ENCODE data around the gene DNAH17. TPM values are rescaled to one million over a fixed set of nuclear protein-coding genes. Genes with fewer than 3 reads are reported as not detected.

The DNAH17 gene, protein sequence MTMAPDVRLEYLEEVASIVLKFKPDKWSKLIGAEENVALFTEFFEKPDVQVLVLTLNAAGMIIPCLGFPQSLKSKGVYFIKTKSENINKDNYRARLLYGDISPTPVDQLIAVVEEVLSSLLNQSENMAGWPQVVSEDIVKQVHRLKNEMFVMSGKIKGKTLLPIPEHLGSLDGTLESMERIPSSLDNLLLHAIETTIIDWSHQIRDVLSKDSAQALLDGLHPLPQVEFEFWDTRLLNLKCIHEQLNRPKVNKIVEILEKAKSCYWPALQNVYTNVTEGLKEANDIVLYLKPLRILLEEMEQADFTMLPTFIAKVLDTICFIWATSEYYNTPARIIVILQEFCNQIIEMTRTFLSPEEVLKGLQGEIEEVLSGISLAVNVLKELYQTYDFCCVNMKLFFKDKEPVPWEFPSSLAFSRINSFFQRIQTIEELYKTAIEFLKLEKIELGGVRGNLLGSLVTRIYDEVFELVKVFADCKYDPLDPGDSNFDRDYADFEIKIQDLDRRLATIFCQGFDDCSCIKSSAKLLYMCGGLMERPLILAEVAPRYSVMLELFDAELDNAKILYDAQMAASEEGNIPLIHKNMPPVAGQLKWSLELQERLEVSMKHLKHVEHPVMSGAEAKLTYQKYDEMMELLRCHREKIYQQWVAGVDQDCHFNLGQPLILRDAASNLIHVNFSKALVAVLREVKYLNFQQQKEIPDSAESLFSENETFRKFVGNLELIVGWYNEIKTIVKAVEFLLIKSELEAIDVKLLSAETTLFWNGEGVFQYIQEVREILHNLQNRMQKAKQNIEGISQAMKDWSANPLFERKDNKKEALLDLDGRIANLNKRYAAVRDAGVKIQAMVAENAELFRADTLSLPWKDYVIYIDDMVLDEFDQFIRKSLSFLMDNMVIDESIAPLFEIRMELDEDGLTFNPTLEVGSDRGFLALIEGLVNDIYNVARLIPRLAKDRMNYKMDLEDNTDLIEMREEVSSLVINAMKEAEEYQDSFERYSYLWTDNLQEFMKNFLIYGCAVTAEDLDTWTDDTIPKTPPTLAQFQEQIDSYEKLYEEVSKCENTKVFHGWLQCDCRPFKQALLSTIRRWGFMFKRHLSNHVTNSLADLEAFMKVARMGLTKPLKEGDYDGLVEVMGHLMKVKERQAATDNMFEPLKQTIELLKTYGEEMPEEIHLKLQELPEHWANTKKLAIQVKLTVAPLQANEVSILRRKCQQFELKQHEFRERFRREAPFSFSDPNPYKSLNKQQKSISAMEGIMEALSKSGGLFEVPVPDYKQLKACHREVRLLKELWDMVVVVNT (N-terminal part only)
- total RNA-seq: 1 to 10 TPM in 1 of 2 donors, under 1 TPM in 1; 0.61 to 3.0 TPM
- polyA plus RNA-seq (ENCODE audit: insufficient read length in 2 of 2): 1 to 10 TPM; 2.5 to 4.8 TPM
- long read RNA-seq, donor 1: 0 reads
- long read RNA-seq, donor 2: 0 reads
- long read RNA-seq, donor 3: 0 reads
- long read RNA-seq, donor 4: 0 reads

- Histone ChIP-seq H3K4me1 (ENCODE audit: control insufficient read depth, insufficient read depth, low read length) (no peaks in the 10 kb centered on the region), H3K9me3 (ENCODE audit: control insufficient read depth, insufficient read depth, low read length) (no peaks in the 10 kb centered on the region), H3K27me3 (ENCODE audit: control insufficient read depth, insufficient read depth, low read length) (no peaks in the 10 kb centered on the region), H3K27ac (ENCODE audit: low read depth, low read length) (no peak within 1 kb of the TSS), H3K4me3 (ENCODE audit: low read depth, low read length) (no peak within 1 kb of the TSS), H3K36me3 (ENCODE audit: control insufficient read depth, insufficient read depth, low read length) (no peaks in the 10 kb centered on the region)
- 100% methylated on average over 2 of the region's 9 CpGs for WGBS (ENCODE audit: insufficient coverage)
- DNase-seq (ENCODE audit: low read depth in 4 of 6, low spot score in 6 of 6): no peak
These were observed at the start of gene DNAH17 for GRCh38 chr17:78577296-78577695. TSS of gene DNAH17 (minus strand) at chr17:78577396. CDS start at chr17:78575057, 2,339 bp downstream.

DNA sequence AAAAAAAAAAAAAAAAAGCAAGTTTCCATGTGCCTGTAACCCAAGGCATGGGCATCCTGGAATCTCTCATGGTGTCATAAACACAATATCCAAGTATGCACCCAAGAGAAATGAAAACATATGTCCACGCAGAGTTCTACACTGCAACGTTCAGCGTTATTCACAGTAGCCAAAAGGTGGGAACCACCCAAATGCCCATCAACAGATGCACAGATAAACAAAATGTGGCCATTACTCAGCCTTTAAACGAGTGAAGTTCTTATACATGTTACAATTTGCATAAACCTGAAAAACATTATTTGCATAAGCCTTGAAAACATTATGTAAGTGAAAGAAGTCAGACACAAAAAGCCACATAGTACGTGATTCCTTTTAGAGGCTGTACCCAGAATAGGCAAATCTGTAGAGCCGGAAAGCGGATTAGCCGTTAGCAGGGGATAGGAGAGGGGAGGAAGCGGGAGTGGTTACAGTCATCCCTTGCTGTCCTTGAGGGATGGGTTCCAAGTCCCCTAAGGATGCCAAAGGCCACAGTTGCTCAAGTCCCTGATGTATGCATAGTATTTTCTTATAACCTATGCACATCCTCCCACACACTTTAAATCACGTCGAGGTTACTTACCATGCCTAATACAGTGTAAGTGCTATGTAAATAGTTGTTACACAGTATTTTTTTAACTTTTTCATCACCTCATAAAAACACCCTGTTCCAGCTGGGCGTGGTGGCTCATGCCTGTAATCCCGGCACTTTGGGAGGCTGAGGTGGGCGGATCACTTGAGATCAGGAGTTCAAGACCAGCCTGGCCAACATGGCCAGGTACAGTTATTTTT is 47.3 kb upstream of the DNAH17 start:
- WGBS (ENCODE audit: insufficient coverage): 86% methylated on average over 7 of the region's 14 CpGs
- Histone ChIP-seq H3K4me1 (ENCODE audit: control insufficient read depth, insufficient read depth, low read length) (peaks cover 5% of the 10 kb centered on the region), H3K9me3 (ENCODE audit: control insufficient read depth, insufficient read depth, low read length) (no peaks in the 10 kb centered on the region), H3K27ac (ENCODE audit: low read depth, low read length) (no peak overlapping the region), H3K36me3 (ENCODE audit: control insufficient read depth, insufficient read depth, low read length) (no peaks in the 10 kb centered on the region), H3K27me3 (ENCODE audit: control insufficient read depth, insufficient read depth, low read length) (peaks cover 2% of the 10 kb centered on the region), H3K4me3 (ENCODE audit: low read depth, low read length) (no peak overlapping the region)
- DNase-seq (ENCODE audit: low read depth in 4 of 6, low spot score in 6 of 6): peak in 1 of 6 donors; percentile 75

- no peaks in the 10 kb centered on the region for H3K9me3 ChIP-seq (ENCODE audit: control insufficient read depth, insufficient read depth, low read length)
- no peaks in the 10 kb centered on the region for H3K36me3 ChIP-seq (ENCODE audit: control insufficient read depth, insufficient read depth, low read length)
- peaks cover under 1% of the 10 kb centered on the region for H3K4me1 ChIP-seq (ENCODE audit: control insufficient read depth, insufficient read depth, low read length)
- no peak for DNase-seq (ENCODE audit: low read depth in 4 of 6, low spot score in 6 of 6)
- peaks cover 2% of the 10 kb centered on the region for H3K27me3 ChIP-seq (ENCODE audit: control insufficient read depth, insufficient read depth, low read length)
- H3K27ac ChIP-seq (ENCODE audit: low read depth, low read length): no peak overlapping the region
- WGBS (ENCODE audit: insufficient coverage): 81% methylated on average over 11 of the region's 12 CpGs
- H3K4me3 ChIP-seq (ENCODE audit: low read depth, low read length): no peak overlapping the region
These were observed 46.3 kb upstream of the DNAH17 start for GRCh38 chr17:78623541-78623940.

DNA sequence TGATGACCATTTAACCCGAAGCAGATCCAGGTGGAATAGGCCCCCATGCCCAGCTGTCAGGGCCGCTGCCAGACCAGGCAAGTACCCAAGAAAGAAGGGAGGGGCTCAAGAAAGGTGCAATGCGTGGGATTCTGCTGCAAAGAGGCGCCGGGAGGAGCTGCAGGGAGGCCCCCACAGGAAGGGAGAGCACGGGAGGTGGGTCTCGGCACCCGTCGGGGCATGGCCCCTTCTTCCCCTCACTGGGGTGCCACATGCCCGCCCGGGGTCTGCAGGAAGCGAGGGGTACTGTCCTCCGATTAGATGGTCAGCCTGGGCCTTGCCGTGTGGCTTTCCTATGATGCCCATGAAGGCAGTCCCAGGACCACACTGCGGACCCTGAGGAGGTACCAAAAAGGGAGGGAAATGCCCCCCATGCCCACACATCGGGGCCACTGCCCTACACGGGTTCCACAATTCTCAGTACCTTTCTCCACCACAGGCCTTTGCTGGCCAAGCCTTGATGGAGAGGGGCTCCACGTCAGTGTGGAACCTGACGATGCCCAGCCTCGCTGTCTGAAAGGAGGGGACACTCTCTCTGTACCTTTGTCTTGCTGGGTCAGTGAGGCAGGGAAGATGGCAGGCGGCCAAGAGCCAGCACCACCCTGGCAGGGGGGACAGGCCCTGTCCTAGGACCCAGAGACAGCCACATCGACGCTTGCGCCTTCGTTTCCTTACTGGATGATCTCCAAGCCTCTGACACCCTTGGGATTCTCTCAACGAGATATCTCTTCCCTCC is 45.5 kb upstream of the DNAH17 start:
- no peak overlapping the region for H3K4me3 ChIP-seq (ENCODE audit: low read depth, low read length)
- peaks cover 2% of the 10 kb centered on the region for H3K27me3 ChIP-seq (ENCODE audit: control insufficient read depth, insufficient read depth, low read length)
- no peak overlapping the region for H3K27ac ChIP-seq (ENCODE audit: low read depth, low read length)
- DNase-seq (ENCODE audit: low read depth in 4 of 6, low spot score in 6 of 6): no peak
- peaks cover 7% of the 10 kb centered on the region for H3K4me1 ChIP-seq (ENCODE audit: control insufficient read depth, insufficient read depth, low read length)
- no peaks in the 10 kb centered on the region for H3K9me3 ChIP-seq (ENCODE audit: control insufficient read depth, insufficient read depth, low read length)
- 84% methylated on average over 23 of the region's 26 CpGs for WGBS (ENCODE audit: insufficient coverage)
- no peaks in the 10 kb centered on the region for H3K36me3 ChIP-seq (ENCODE audit: control insufficient read depth, insufficient read depth, low read length)

- 87% methylated on average over 22 of the region's 26 CpGs for WGBS (ENCODE audit: insufficient coverage)
These were observed 44.7 kb upstream of the DNAH17 start for GRCh38 chr17:78621720-78622490.

DNA sequence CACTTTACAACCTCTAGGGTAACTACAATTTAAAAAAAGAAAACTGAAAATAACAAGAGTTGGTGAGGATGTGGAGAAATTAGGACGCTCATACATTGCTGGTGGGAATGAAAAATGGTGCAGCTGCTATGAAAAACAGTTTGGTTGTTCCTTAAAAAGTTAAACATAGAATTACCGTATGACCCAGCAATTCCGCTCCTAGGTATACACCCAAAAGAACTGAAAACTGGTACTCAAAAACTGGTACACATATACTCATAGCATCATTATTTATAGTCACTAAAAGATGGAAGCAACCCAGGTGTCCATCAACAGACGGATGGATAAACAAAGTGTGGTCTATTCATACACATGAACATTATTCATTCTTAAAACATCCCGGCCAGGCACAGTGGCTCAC is 42.9 kb upstream of the DNAH17 start:
- Histone ChIP-seq H3K27ac (ENCODE audit: low read depth, low read length) (no peak overlapping the region), H3K4me1 (ENCODE audit: control insufficient read depth, insufficient read depth, low read length) (peaks cover 13% of the 10 kb centered on the region), H3K36me3 (ENCODE audit: control insufficient read depth, insufficient read depth, low read length) (no peaks in the 10 kb centered on the region), H3K4me3 (ENCODE audit: low read depth, low read length) (no peak overlapping the region), H3K9me3 (ENCODE audit: control insufficient read depth, insufficient read depth, low read length) (no peaks in the 10 kb centered on the region), H3K27me3 (ENCODE audit: control insufficient read depth, insufficient read depth, low read length) (peaks cover 2% of the 10 kb centered on the region)
- DNase-seq (ENCODE audit: low read depth in 4 of 6, low spot score in 6 of 6): no peak
- WGBS (ENCODE audit: insufficient coverage): 94% methylated on average over 2 of the region's 5 CpGs

More at GRCh38 chr17:78621720-78622490, 44.7 kb upstream of the DNAH17 start:
- Histone ChIP-seq H3K4me1 (ENCODE audit: control insufficient read depth, insufficient read depth, low read length) (peaks cover 10% of the 10 kb centered on the region), H3K27me3 (ENCODE audit: control insufficient read depth, insufficient read depth, low read length) (peaks cover 2% of the 10 kb centered on the region), H3K9me3 (ENCODE audit: control insufficient read depth, insufficient read depth, low read length) (no peaks in the 10 kb centered on the region), H3K36me3 (ENCODE audit: control insufficient read depth, insufficient read depth, low read length) (no peaks in the 10 kb centered on the region), H3K4me3 (ENCODE audit: low read depth, low read length) (no peak overlapping the region), H3K27ac (ENCODE audit: low read depth, low read length) (no peak overlapping the region)
- no peak for DNase-seq (ENCODE audit: low read depth in 4 of 6, low spot score in 6 of 6)

GRCh38 chr17:78619334-78619733 is 42.1 kb upstream of the DNAH17 start:
- peaks cover 13% of the 10 kb centered on the region for H3K4me1 ChIP-seq (ENCODE audit: control insufficient read depth, insufficient read depth, low read length)
- peaks cover 2% of the 10 kb centered on the region for H3K27me3 ChIP-seq (ENCODE audit: control insufficient read depth, insufficient read depth, low read length)
- H3K36me3 ChIP-seq (ENCODE audit: control insufficient read depth, insufficient read depth, low read length): no peaks in the 10 kb centered on the region
- H3K4me3 ChIP-seq (ENCODE audit: low read depth, low read length): no peak overlapping the region
- no peak overlapping the region for H3K27ac ChIP-seq (ENCODE audit: low read depth, low read length)
- H3K9me3 ChIP-seq (ENCODE audit: control insufficient read depth, insufficient read depth, low read length): no peaks in the 10 kb centered on the region
- WGBS (ENCODE audit: insufficient coverage): 100% methylated on average over 2 of the region's 5 CpGs
- no peak for DNase-seq (ENCODE audit: low read depth in 4 of 6, low spot score in 6 of 6)

Data from spinal cord (tissue), 10 donors.